GM18907 (cell line): ENCODE measurements around the gene FAM167B.
"Not testable (repeated sequence)": the region's sequence is repeated elsewhere in the genome, so short reads cannot be mapped to it uniquely, and the experiment has no call there.

Experiments used
- ATAC-seq: cut with Tn5 transposase; IDR thresholded peaks from one replicate; pipeline ENCODE4 v1.9.1; 2021; ENCODE audit warnings: mild to moderate bottlenecking, moderate library complexity; ENCODE audit not compliant: unreplicated experiment

FAM167B gene

GRCh38 chr1:32255072-32256071 lies 8.3 kb downstream of the FAM167B start:
- no peak for ATAC-seq

- ATAC-seq, result no peak
Observed at GRCh38 chr1:32256473-32257226, 9.6 kb downstream of the FAM167B start.

GRCh38 chr1:32257227-32257508 lies 10.1 kb downstream of the FAM167B start:
- ATAC-seq, result no peak

GRCh38 chr1:32263236-32263593 lies 16.2 kb downstream of the FAM167B start:
- not testable (repeated sequence) for ATAC-seq

GRCh38 chr1:32263744-32264143 lies 16.7 kb downstream of the FAM167B start:
- peak; percentile 54 for ATAC-seq

GRCh38 chr1:32265846-32266245 lies 18.8 kb downstream of the FAM167B start:
- ATAC-seq, result no peak

- ATAC-seq, result no peak
Observed at GRCh38 chr1:32266921-32267591, 20.0 kb downstream of the FAM167B start.

- no peak for ATAC-seq
Observed at GRCh38 chr1:32269744-32270143, 22.7 kb downstream of the FAM167B start.

- ATAC-seq, result no peak
Observed at GRCh38 chr1:32272557-32273390, 25.8 kb downstream of the FAM167B start.

GRCh38 chr1:32273391-32274208 lies 26.6 kb downstream of the FAM167B start:
- peak; percentile 45 for ATAC-seq

- ATAC-seq, result no peak
Observed at GRCh38 chr1:32274646-32275340, 27.8 kb downstream of the FAM167B start.

- ATAC-seq, result no peak
Observed at GRCh38 chr1:32275424-32275823, 28.4 kb downstream of the FAM167B start.

GRCh38 chr1:32276032-32276782 lies 29.2 kb downstream of the FAM167B start:
- ATAC-seq, result no peak

- ATAC-seq, result not testable (repeated sequence)
Observed at GRCh38 chr1:32284777-32285176, 37.8 kb downstream of the FAM167B start.

GRCh38 chr1:32285658-32286057 lies 38.6 kb downstream of the FAM167B start:
- ATAC-seq, result no peak

- ATAC-seq, result no peak
Observed at GRCh38 chr1:32286763-32287162, 39.7 kb downstream of the FAM167B start.

- ATAC-seq, result no peak
Observed at GRCh38 chr1:32289256-32289655, 42.2 kb downstream of the FAM167B start.

GRCh38 chr1:32291145-32291707 lies 44.2 kb downstream of the FAM167B start:
- ATAC-seq, result no peak
